RWPE2 (cell line): ENCODE data around the gene STAMBPL1.

Experiments used
- ATAC-seq: fragments of 200-7000 bp; cut with Tn5 transposase; 3 replicates; pipeline ENCODE4 v1.9.1; 2021; ENCODE audit warnings: low read depth
- DNase-seq: peaks from one replicate; pipeline ENCODE4 v3.0.0-alpha.2; 2020; ENCODE audit warnings: low spot score
- H3K27ac ChIP-seq: fragments of 450-650 bp; 2 replicates; pipeline ENCODE4 v1.5.1; 2017; ENCODE audit warnings: mild to moderate bottlenecking; ENCODE audit not compliant: poor library complexity, severe bottlenecking
- H3K27me3 ChIP-seq: fragments of 250-450 bp; sonication (Bioruptor Pico); 2 replicates; pipeline ENCODE4 v1.5.1; 2021; ENCODE audit warnings: mild to moderate bottlenecking, moderate library complexity; ENCODE audit not compliant: insufficient read depth, poor library complexity, severe bottlenecking
- H3K36me3 ChIP-seq: fragments of 250-450 bp; sonication (Bioruptor Pico); 2 replicates; pipeline ENCODE4 v1.5.1; 2020; ENCODE audit warnings: low read depth, mild to moderate bottlenecking, moderate library complexity
- H3K4me1 ChIP-seq: fragments of 250-450 bp; sonication (Bioruptor Pico); 2 replicates; pipeline ENCODE4 v1.5.1; 2021; ENCODE audit warnings: mild to moderate bottlenecking, moderate library complexity; ENCODE audit not compliant: insufficient read depth, poor library complexity, severe bottlenecking
- H3K4me3 ChIP-seq: fragments of 250-450 bp; sonication (Bioruptor Pico); 2 replicates; pipeline ENCODE4 v1.5.1; 2021; ENCODE audit warnings: mild to moderate bottlenecking, moderate library complexity; ENCODE audit not compliant: severe bottlenecking
- H3K9me3 ChIP-seq: fragments of 250-450 bp; sonication (Bioruptor Pico); 2 replicates; pipeline ENCODE4 v1.5.1; 2021; ENCODE audit warnings: mild to moderate bottlenecking, moderate library complexity; ENCODE audit not compliant: severe bottlenecking
- CTCF ChIP-seq: fragments of 450-650 bp; IDR thresholded peaks from one replicate; pipeline ENCODE4 v1.5.1; 2017; ENCODE audit warnings: mild to moderate bottlenecking, moderate library complexity; ENCODE audit not compliant: poor library complexity, severe bottlenecking

The STAMBPL1 gene

GRCh38 chr10:88971221-88972061 lies 91.4 kb downstream of the STAMBPL1 start:
- ATAC-seq (no peak), DNase-seq (no peak)
- H3K27me3 ChIP-seq, result no peaks in the 10 kb centered on the region
- H3K4me1 ChIP-seq, result no peaks in the 10 kb centered on the region
- no peak overlapping the region for H3K4me3 ChIP-seq
- H3K27ac ChIP-seq, result no peak overlapping the region
- H3K36me3 ChIP-seq, result no peaks in the 10 kb centered on the region
- H3K9me3 ChIP-seq, result no peaks in the 10 kb centered on the region
- TF ChIP-seq CTCF, result no peak
